SKM-1 (cell line): ENCODE data around the gene DHRS3.
"Not testable (repeated sequence)": the region's sequence is repeated elsewhere in the genome, so short reads cannot be mapped to it uniquely, and the experiment has no call there.

Experiments used
- DNase-seq: peaks from one replicate; lab custom pipeline; 2025; ENCODE audit not compliant: unreplicated experiment; lab: John Stamatoyannopoulos, UW

The DHRS3 gene

GRCh38 chr1:12540580-12541273 lies 77.3 kb downstream of the DHRS3 start:
- DNase-seq, result no peak

GRCh38 chr1:12539705-12540579 lies 78.1 kb downstream of the DHRS3 start:
- no peak for DNase-seq

- DNase-seq, result no peak
Observed at GRCh38 chr1:12539320-12539704, 78.7 kb downstream of the DHRS3 start.

GRCh38 chr1:12538536-12538935 lies 79.5 kb downstream of the DHRS3 start:
- not testable (repeated sequence) for DNase-seq

GRCh38 chr1:12537906-12538461 lies 80.0 kb downstream of the DHRS3 start:
- no peak for DNase-seq

GRCh38 chr1:12537294-12537693 lies 80.7 kb downstream of the DHRS3 start:
- DNase-seq, result no peak

- no peak for DNase-seq
Observed at GRCh38 chr1:12536023-12536639, 81.9 kb downstream of the DHRS3 start.

GRCh38 chr1:12532405-12533315 lies 85.3 kb downstream of the DHRS3 start:
- no peak for DNase-seq

- DNase-seq, result no peak
Observed at GRCh38 chr1:12531179-12531499, 86.9 kb downstream of the DHRS3 start.

- no peak for DNase-seq
Observed at GRCh38 chr1:12530462-12531178, 87.4 kb downstream of the DHRS3 start.

GRCh38 chr1:12529640-12530174 lies 88.3 kb downstream of the DHRS3 start:
- DNase-seq, result no peak

GRCh38 chr1:12528021-12528852 lies 89.8 kb downstream of the DHRS3 start:
- no peak for DNase-seq

- no peak for DNase-seq
Observed at GRCh38 chr1:12527564-12527963, 90.4 kb downstream of the DHRS3 start.

GRCh38 chr1:12525311-12526181 lies 92.5 kb downstream of the DHRS3 start:
- DNase-seq, result peak; percentile 49

- DNase-seq, result no peak
Observed at GRCh38 chr1:12524266-12524665, 93.7 kb downstream of the DHRS3 start.

GRCh38 chr1:12522780-12523179 lies 95.2 kb downstream of the DHRS3 start:
- not testable (repeated sequence) for DNase-seq

- no peak for DNase-seq
Observed at GRCh38 chr1:12521096-12521495, 96.9 kb downstream of the DHRS3 start.
